Pericardium fibroblast (primary cell): ENCODE measurements around the gene PSPC1. TPM values are rescaled to one million over a fixed set of nuclear protein-coding genes. Genes with fewer than 3 reads are reported as not detected.

Source experiments
- total RNA-seq: library from RNA; depleted of rRNA; stranded (reverse); fragments of >200 nt; gene quantifications from 2 replicates; pipeline ENCODE4 v1.2.3, GENCODE V29; 2015

The PSPC1 gene
- total RNA-seq: 26.0 and 41.9 TPM in 2 replicates

GRCh38 chr13:19782727-19783682 is at the start of gene PSPC1:
PSPC1 (minus strand) TSS chr13:19782945; CDS start chr13:19782757, 188 bp downstream.

Other genes with a start within 250 kb of the PSPC1 start
- gene TPTE2, start 221.4 kb downstream of the PSPC1 start, total RNA-seq: not detected in 2 replicates
- 14.8 and 15.6 TPM in 2 replicates for gene MPHOSPH8, start 149.3 kb downstream of the PSPC1 start, total RNA-seq
- 6.1 and 8.3 TPM in 2 replicates for gene ZMYM5, start 80.7 kb upstream of the PSPC1 start, total RNA-seq
- gene ZMYM2, start 175.8 kb upstream of the PSPC1 start, total RNA-seq: 24.5 and 31.5 TPM in 2 replicates